IMR-90 (cell line): Measurements from ENCODE around the gene LTBP1. TPM values are rescaled to one million over a fixed set of nuclear protein-coding genes. Genes with fewer than 3 reads are reported as not detected.
A peak's percentile ranks its signal among the peaks of the same experiment; 100 is the strongest.

Experiments
- ATAC-seq: fragments of 200-7000 bp; cut with Tn5 transposase; 2 replicates; pipeline ENCODE4 v1.9.1; 2020; ENCODE audit warnings: low read depth, mild to moderate bottlenecking, moderate library complexity
- BruUV-seq: library from RNA; stranded (reverse); fragments of 400-500 nt; replicated peaks from 2 replicates; lab custom pipeline; 2021; lab: Mats Ljungman, UMichigan
- CTCF ChIA-PET: fragments of 300-600 bp; formaldehyde crosslinking; extraction: SDS; loops from one replicate; lab custom pipeline; 2021; ENCODE audit warnings: antibody characterized with exemption; lab: Yijun Ruan, JAX
- POLR2A ChIA-PET: fragments of 300-600 bp; sonication (Branson Sonifier 250); formaldehyde crosslinking; loops from one replicate; lab custom pipeline; 2022; ENCODE audit warnings: antibody characterized with exemption; ENCODE audit not compliant: unreplicated experiment; lab: Charles Lee
- DNase-seq: peaks from one replicate; pipeline ENCODE4 v3.0.0; 2013
- H2AFZ ChIP-seq: replicated peaks from 2 replicates; pipeline ENCODE3; 2013; ENCODE audit warnings: low read length, mild to moderate bottlenecking; ENCODE audit not compliant: poor library complexity
- H2AK5ac ChIP-seq: 2 replicates; pipeline ENCODE4 v1.6.1; 2013; ENCODE audit warnings: low read depth, low read length, inconsistent platforms
- H2AK9ac ChIP-seq: replicated peaks from 2 replicates; pipeline ENCODE3; 2013; ENCODE audit warnings: mild to moderate bottlenecking, low read depth, low read length, moderate library complexity; ENCODE audit not compliant: poor library complexity
- H2BK120ac ChIP-seq: 2 replicates; pipeline ENCODE4 v1.6.1; 2013; ENCODE audit warnings: low read depth, low read length, inconsistent platforms
- H2BK15ac ChIP-seq: 3 replicates; pipeline ENCODE4 v1.6.1; 2013; ENCODE audit warnings: low read depth, low read length, inconsistent platforms
- H2BK20ac ChIP-seq: 2 replicates; pipeline ENCODE4 v1.6.1; 2013; ENCODE audit warnings: low read depth, mild to moderate bottlenecking, inconsistent platforms, low read length, moderate library complexity
- H2BK5ac ChIP-seq: 2 replicates; pipeline ENCODE4 v1.6.1; 2013; ENCODE audit warnings: mild to moderate bottlenecking, low read depth, low read length, inconsistent platforms; ENCODE audit not compliant: poor library complexity, severe bottlenecking
- H3K14ac ChIP-seq: replicated peaks from 2 replicates; pipeline ENCODE4 v1.6.1; 2013; ENCODE audit warnings: low read depth, low read length, inconsistent platforms
- H3K18ac ChIP-seq: 2 replicates; pipeline ENCODE4 v1.6.1; 2013; ENCODE audit warnings: low read depth, low read length, control low read depth
- H3K23ac ChIP-seq: 2 replicates; pipeline ENCODE4 v1.6.1; 2013; ENCODE audit warnings: low read depth, low read length, inconsistent platforms
- H3K27ac ChIP-seq: 2 replicates; pipeline ENCODE4 v1.5.1; 2013; ENCODE audit warnings: mild to moderate bottlenecking, control low read depth, low read length; ENCODE audit not compliant: insufficient read depth
- H3K27me3 ChIP-seq: 2 replicates; pipeline ENCODE4 v1.6.1; 2013; ENCODE audit warnings: low read length; ENCODE audit not compliant: control insufficient read depth, insufficient read depth
- H3K36me3 ChIP-seq: 2 replicates; pipeline ENCODE4 v1.6.1; 2013; ENCODE audit warnings: low read length, mixed read lengths; ENCODE audit not compliant: control insufficient read depth, insufficient read depth
- H3K4ac ChIP-seq: 2 replicates; pipeline ENCODE4 v1.6.1; 2013; ENCODE audit warnings: low read depth, low read length, inconsistent platforms
- H3K4me1 ChIP-seq: 2 replicates; pipeline ENCODE4 v1.6.1; 2013; ENCODE audit warnings: low read length, mixed read lengths; ENCODE audit not compliant: control insufficient read depth, insufficient read depth
- H3K4me2 ChIP-seq: 2 replicates; pipeline ENCODE4 v1.6.1; 2013; ENCODE audit warnings: low read depth, mild to moderate bottlenecking, control low read depth, low read length, moderate library complexity
- H3K4me3 ChIP-seq: 2 replicates; pipeline ENCODE4 v1.5.1; 2013; ENCODE audit warnings: low read depth, mild to moderate bottlenecking, control low read depth, low read length, moderate library complexity; ENCODE audit not compliant: insufficient read depth
- H3K56ac ChIP-seq: 2 replicates; pipeline ENCODE4 v1.6.1; 2013; ENCODE audit warnings: low read length, inconsistent platforms; ENCODE audit not compliant: insufficient read depth; ENCODE audit errors: extremely low read depth
- H3K79me1 ChIP-seq, 2 experiments: 2 replicates each; pipeline ENCODE4 v1.6.1; 2013; ENCODE audit warnings: low read length in 2 of 2, inconsistent platforms in 1 of 2, low read depth in 1 of 2
- H3K9ac ChIP-seq: 2 replicates; pipeline ENCODE4 v1.6.1; 2013; ENCODE audit warnings: low read depth, low read length, control low read depth
- H3K9me1 ChIP-seq: 2 replicates; pipeline ENCODE4 v1.6.1; 2013; ENCODE audit warnings: low read length, inconsistent platforms; ENCODE audit not compliant: insufficient read depth
- H3K9me3 ChIP-seq: 2 replicates; pipeline ENCODE4 v1.6.1; 2013; ENCODE audit warnings: low read length; ENCODE audit not compliant: control insufficient read depth, insufficient read depth
- H4K20me1 ChIP-seq: 2 replicates; pipeline ENCODE4 v1.6.1; 2013; ENCODE audit warnings: low read length, inconsistent platforms; ENCODE audit not compliant: insufficient read depth
- H4K5ac ChIP-seq: 2 replicates; pipeline ENCODE4 v1.6.1; 2013; ENCODE audit warnings: mild to moderate bottlenecking, low read depth, low read length, control low read depth
- H4K8ac ChIP-seq, 2 experiments: 2 replicates each; pipeline ENCODE4 v1.6.1; 2013; ENCODE audit warnings: low read depth in 2 of 2, low read length in 2 of 2, control low read depth in 1 of 2, inconsistent platforms in 1 of 2
- H4K91ac ChIP-seq: 2 replicates; pipeline ENCODE4 v1.6.1; 2013; ENCODE audit warnings: low read depth, low read length, inconsistent platforms; ENCODE audit not compliant: insufficient read depth
- FOS ChIP-seq: fragments of 150-350 bp; IDR thresholded peaks from 2 replicates; pipeline ENCODE4 v1.6.1; 2016; ENCODE audit warnings: low read depth, low read length
- MAFK ChIP-seq: IDR thresholded peaks from 2 replicates; pipeline ENCODE4 v1.6.1; 2012; ENCODE audit warnings: low read depth, low read length, improper control_type of control experiment
- RAD21 ChIP-seq: IDR thresholded peaks from 2 replicates; pipeline ENCODE4 v1.6.1; 2012; ENCODE audit warnings: low read length, improper control_type of control experiment
- WGBS, 2 experiments: methylation state at CpG; one replicate each; pipeline versions ENCODE4 v1.1.5 to v1.1.7; 2013; ENCODE audit warnings: missing lambda C conversion rate in 2 of 2; ENCODE audit not compliant: insufficient read length in 1 of 2; ENCODE audit errors: extremely low coverage in 2 of 2; 5-methylcytosine and 5-hydroxymethylcytosine counted together
- dilution Hi-C: fragments of 300-500 bp; cut with HindIII; formaldehyde crosslinking; loops from one replicate; pipeline ENCODE4 v1.14.3; 2018; ENCODE audit warnings: low sequenced_read_pairs; ENCODE audit not compliant: unreplicated experiment
- in situ Hi-C: fragments of 300-500 bp; cut with MboI; formaldehyde crosslinking; loops from 3 replicates; pipeline ENCODE4 v1.14.3; 2019; ENCODE audit warnings: low sequenced_read_pairs, inconsistent platforms, mixed read lengths
- intact Hi-C: fragments of 100-400 bp; cut with micrococcal nuclease; formaldehyde crosslinking; loops from 2 replicates; pipeline ENCODE4 v1.10.0; 2022
- polyA plus RNA-seq, 3 experiments: library from polyadenylated mRNA; depleted of rRNA; stranded (reverse); fragments of >200 nt; gene quantifications; 2 replicates each; pipeline ENCODE4 v1.2.3, GENCODE V29; 2012; ENCODE audit warnings: low replicate concordance in 1 of 3
- total RNA-seq: library from RNA; depleted of rRNA; stranded (reverse); fragments of >200 nt; gene quantifications from 2 replicates; pipeline ENCODE4 v1.2.3, GENCODE V29; 2012
- TF ChIP-seq, protein P1 (sequence below): conservative IDR thresholded peaks from 2 replicates; pipeline ENCODE4 v1.5.1; 2012; ENCODE audit warnings: mild to moderate bottlenecking, low read depth, low read length, improper control_type of control experiment

LTBP1 gene
- total and polyA plus RNA-seq, 2 of the 4 experiments (the other 2 are of a cell fraction), result 235 to 326 TPM

DNA sequence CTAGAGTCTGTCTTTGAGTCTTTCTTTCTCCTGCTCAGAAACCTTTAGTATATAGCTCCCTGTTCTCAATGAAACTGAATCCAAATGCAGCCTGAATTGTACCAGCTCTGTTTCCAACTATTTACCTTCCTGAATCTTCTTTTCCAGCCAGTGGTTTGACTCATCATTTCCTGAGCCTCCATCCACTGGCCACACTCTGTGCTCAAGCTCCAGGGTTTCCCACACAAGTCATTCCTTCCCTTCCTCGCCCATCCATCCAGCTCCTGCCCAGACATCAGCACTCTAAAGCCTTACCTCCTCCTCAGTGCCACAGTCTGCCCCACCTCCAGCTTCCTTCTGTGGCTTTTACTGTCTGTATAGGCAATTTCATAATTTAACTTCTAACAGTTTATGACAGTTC lies 296.1 kb downstream of the LTBP1 start:
- Histone ChIP-seq H3K36me3 (peaks cover 12% of the 10 kb centered on the region), H2BK120ac (peak overlapping the region; percentile 87), H2AK5ac (peak overlapping the region; percentile 83), H3K9me3 (no peaks in the 10 kb centered on the region), H3K27me3 (no peaks in the 10 kb centered on the region), H4K20me1 (no peaks in the 10 kb centered on the region), H3K4me1 (peaks cover 8% of the 10 kb centered on the region), H3K56ac (peak overlapping the region; percentile 58; the same call in 1 of the 2 replicates), H3K14ac (peak overlapping the region; percentile 91), H4K91ac (peak overlapping the region; percentile 75), H3K9me1 (peaks cover 5% of the 10 kb centered on the region; the same call in 1 of the 2 replicates), H3K18ac (peak overlapping the region; percentile 78), H3K4ac (peak overlapping the region; percentile 77; the same call in 1 of the 2 replicates), H2AK9ac (no peak overlapping the region), H3K4me3 (no peak overlapping the region), H2BK15ac (peak overlapping the region; percentile 58; the same call in 2 of the 3 replicates), H4K5ac (peak overlapping the region; percentile 37), H4K8ac (peak overlapping the region; percentile 33 to 81; a peak in 3 of 4 replicates), H2AFZ (no peak overlapping the region), H3K9ac (peak overlapping the region; percentile 52; the same call in 1 of the 2 replicates), H3K23ac (peak overlapping the region; percentile 39; the same call in 1 of the 2 replicates), H3K27ac (peak overlapping the region; percentile 37), H2BK20ac (peak overlapping the region; percentile 87), H2BK5ac (peak overlapping the region; percentile 91), H3K4me2 (peak overlapping the region; percentile 27; the same call in 1 of the 2 replicates), H3K79me1 (peaks cover 38 to 51% of the 10 kb centered on the region in 2 experiments)
- DNase-seq, result peak; percentile 90
- ChIA-PET CTCF (interaction anchor here (0.6 to 1.8 kb wide), 2 partner anchors 12 to 25 kb away, joined by 3 to 4 read pairs; no protein-coding TSS in a partner anchor), POLR2A (interaction anchor here (0.6 kb wide), 1 partner anchor 445 kb away, joined by 3 read pairs; no protein-coding TSS in a partner anchor)
- BruUV-seq, result no TSS peak
- no peak for TF ChIP-seq RAD21
- peak; percentile 30; the same call in 1 of the 2 replicates for TF ChIP-seq FOS
- TF ChIP-seq, protein P1, sequence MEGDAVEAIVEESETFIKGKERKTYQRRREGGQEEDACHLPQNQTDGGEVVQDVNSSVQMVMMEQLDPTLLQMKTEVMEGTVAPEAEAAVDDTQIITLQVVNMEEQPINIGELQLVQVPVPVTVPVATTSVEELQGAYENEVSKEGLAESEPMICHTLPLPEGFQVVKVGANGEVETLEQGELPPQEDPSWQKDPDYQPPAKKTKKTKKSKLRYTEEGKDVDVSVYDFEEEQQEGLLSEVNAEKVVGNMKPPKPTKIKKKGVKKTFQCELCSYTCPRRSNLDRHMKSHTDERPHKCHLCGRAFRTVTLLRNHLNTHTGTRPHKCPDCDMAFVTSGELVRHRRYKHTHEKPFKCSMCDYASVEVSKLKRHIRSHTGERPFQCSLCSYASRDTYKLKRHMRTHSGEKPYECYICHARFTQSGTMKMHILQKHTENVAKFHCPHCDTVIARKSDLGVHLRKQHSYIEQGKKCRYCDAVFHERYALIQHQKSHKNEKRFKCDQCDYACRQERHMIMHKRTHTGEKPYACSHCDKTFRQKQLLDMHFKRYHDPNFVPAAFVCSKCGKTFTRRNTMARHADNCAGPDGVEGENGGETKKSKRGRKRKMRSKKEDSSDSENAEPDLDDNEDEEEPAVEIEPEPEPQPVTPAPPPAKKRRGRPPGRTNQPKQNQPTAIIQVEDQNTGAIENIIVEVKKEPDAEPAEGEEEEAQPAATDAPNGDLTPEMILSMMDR, result no peak
- TF ChIP-seq MAFK, result peak; percentile 24; the same call in 1 of the 2 replicates
- ATAC-seq, result peak; percentile 56
- no CpG with 5 or more reads among the region's 1 CpG for whole genome bisulfite sequencing, 2 experiments
- in situ Hi-C loops, result no loop called here
- intact Hi-C loops, result no loop called here
- dilution Hi-C loops, result no loop called here
